H9 (cell line): ENCODE measurements around the gene CELSR2. TPM values are rescaled to one million over a fixed set of nuclear protein-coding genes. Genes with fewer than 3 reads are reported as not detected.

ENCODE experiments used
- DNase-seq: peaks from one replicate; pipeline ENCODE4 v3.0.0-alpha.2; 2017
- H2AFZ ChIP-seq: one replicate; pipeline ENCODE4 v1.6.1; 2013; ENCODE audit warnings: mild to moderate bottlenecking, low read length, control low read depth, moderate library complexity
- H2AK5ac ChIP-seq: 2 replicates; pipeline ENCODE4 v1.6.1; 2013; ENCODE audit warnings: low read length, control low read depth, mixed read lengths; ENCODE audit not compliant: insufficient read length
- H2BK120ac ChIP-seq: one replicate; pipeline ENCODE4 v1.6.1; 2013; ENCODE audit warnings: low read depth, mild to moderate bottlenecking, low read length, control low read depth, inconsistent platforms; ENCODE audit not compliant: poor library complexity, severe bottlenecking
- H2BK12ac ChIP-seq: 2 replicates; pipeline ENCODE4 v1.6.1; 2013; ENCODE audit warnings: low read length, control low read depth, mixed read lengths, low read depth; ENCODE audit not compliant: insufficient read length
- H2BK15ac ChIP-seq: 2 replicates; pipeline ENCODE4 v1.6.1; 2013; ENCODE audit warnings: low read depth, low read length, control low read depth
- H2BK20ac ChIP-seq: one replicate; pipeline ENCODE4 v1.6.1; 2013; ENCODE audit warnings: low read depth, mild to moderate bottlenecking, low read length, control low read depth, inconsistent platforms; ENCODE audit not compliant: poor library complexity, severe bottlenecking
- H2BK5ac ChIP-seq: 2 replicates; pipeline ENCODE4 v1.6.1; 2013; ENCODE audit warnings: low read length, control low read depth, mixed read lengths; ENCODE audit not compliant: insufficient read length
- H3K14ac ChIP-seq: 2 replicates; pipeline ENCODE4 v1.6.1; 2013; ENCODE audit warnings: low read length, control low read depth; ENCODE audit not compliant: insufficient read depth
- H3K18ac ChIP-seq: 2 replicates; pipeline ENCODE4 v1.6.1; 2013; ENCODE audit warnings: low read depth, mild to moderate bottlenecking, mixed read lengths, low read length, control low read depth; ENCODE audit not compliant: insufficient read length
- H3K23ac ChIP-seq: 2 replicates; pipeline ENCODE4 v1.6.1; 2013; ENCODE audit warnings: low read length, control low read depth, mixed read lengths, low read depth; ENCODE audit not compliant: insufficient read length
- H3K23me2 ChIP-seq: 2 replicates; pipeline ENCODE4 v1.6.1; 2013; ENCODE audit warnings: low read depth, mild to moderate bottlenecking, mixed read lengths, low read length, control low read depth; ENCODE audit not compliant: insufficient read length, poor library complexity, severe bottlenecking
- H3K27ac ChIP-seq: 2 replicates; pipeline ENCODE4 v1.5.1; 2013; ENCODE audit warnings: low read length, control low read depth, mixed read lengths, low read depth; ENCODE audit not compliant: insufficient read length
- H3K27me3 ChIP-seq: 2 replicates; pipeline ENCODE4 v1.6.1; 2013; ENCODE audit warnings: low read length, control low read depth, inconsistent platforms; ENCODE audit not compliant: insufficient read depth
- H3K4ac ChIP-seq: 2 replicates; pipeline ENCODE4 v1.6.1; 2013; ENCODE audit warnings: low read depth, mild to moderate bottlenecking, control low read depth, inconsistent platforms, low read length, moderate library complexity
- H3K4me1 ChIP-seq: 2 replicates; pipeline ENCODE4 v1.6.1; 2013; ENCODE audit warnings: low read length, control low read depth, inconsistent platforms; ENCODE audit not compliant: insufficient read depth
- H3K4me2 ChIP-seq: 2 replicates; pipeline ENCODE4 v1.6.1; 2013; ENCODE audit warnings: low read length, control low read depth, mixed read lengths; ENCODE audit not compliant: insufficient read length, insufficient read depth
- H3K56ac ChIP-seq: 2 replicates; pipeline ENCODE4 v1.6.1; 2013; ENCODE audit warnings: low read depth, mild to moderate bottlenecking, mixed read lengths, low read length, control low read depth; ENCODE audit not compliant: insufficient read length
- H3K79me1 ChIP-seq: 2 replicates; pipeline ENCODE4 v1.6.1; 2013; ENCODE audit warnings: low read depth, mild to moderate bottlenecking, moderate library complexity, low read length, control low read depth, inconsistent platforms; ENCODE audit not compliant: insufficient read depth, poor library complexity, severe bottlenecking
- H3K79me2 ChIP-seq: 2 replicates; pipeline ENCODE4 v1.6.1; 2013; ENCODE audit warnings: low read length, control low read depth, inconsistent platforms; ENCODE audit not compliant: insufficient read depth
- H3K9ac ChIP-seq: 2 replicates; pipeline ENCODE4 v1.6.1; 2013; ENCODE audit warnings: low read length, control low read depth, mixed read lengths; ENCODE audit not compliant: insufficient read length; ENCODE audit errors: extremely low read depth
- H3K9me3 ChIP-seq: one replicate; pipeline ENCODE4 v1.6.1; 2013; ENCODE audit warnings: low read depth, low read length, inconsistent platforms; ENCODE audit not compliant: control insufficient read depth
- H3T11ph ChIP-seq: one replicate; pipeline ENCODE4 v1.6.1; 2013; ENCODE audit warnings: mild to moderate bottlenecking, low read length, control low read depth, inconsistent platforms
- H4K20me1 ChIP-seq: one replicate; pipeline ENCODE4 v1.6.1; 2013; ENCODE audit not compliant: control insufficient read depth, insufficient read length, insufficient read depth
- H4K5ac ChIP-seq: 2 replicates; pipeline ENCODE4 v1.6.1; 2013; ENCODE audit warnings: low read depth, mild to moderate bottlenecking, mixed read lengths, low read length, control low read depth; ENCODE audit not compliant: insufficient read length
- H4K8ac ChIP-seq: replicated peaks from 2 replicates; pipeline ENCODE4 v1.6.1; 2013; ENCODE audit warnings: low read length, control low read depth, mixed read lengths, low read depth; ENCODE audit not compliant: insufficient read length
- H4K91ac ChIP-seq: 2 replicates; pipeline ENCODE4 v1.6.1; 2013; ENCODE audit warnings: low read depth, mild to moderate bottlenecking, moderate library complexity, mixed read lengths, low read length, control low read depth; ENCODE audit not compliant: insufficient read length
- H3K27ac Mint-ChIP-seq, 3 experiments: 2 replicates in 2 of 3; 3 replicates in 1 of 3; pipeline ENCODE4 v1.8.0; 2020 to 2021; ENCODE audit warnings: mixed read lengths in 3 of 3, mild to moderate bottlenecking in 1 of 3, moderate library complexity in 1 of 3
- H3K27me3 Mint-ChIP-seq: 2 replicates; pipeline ENCODE4 v1.8.0; 2021; ENCODE audit warnings: low read depth, mild to moderate bottlenecking, moderate library complexity, mixed read lengths
- H3K36me3 Mint-ChIP-seq, 3 experiments: 2 replicates in 2 of 3; 3 replicates in 1 of 3; pipeline ENCODE4 v1.8.0; 2020 to 2021; ENCODE audit warnings: low read depth in 3 of 3, mixed read lengths in 3 of 3; ENCODE audit not compliant: insufficient read depth in 1 of 3
- H3K4me1 Mint-ChIP-seq, 2 experiments: 2 replicates each; pipeline ENCODE4 v1.8.0; 2020; ENCODE audit warnings: mixed read lengths in 2 of 2
- H3K4me3 Mint-ChIP-seq, 2 experiments: 2 replicates in 1 of 2; 3 replicates in 1 of 2; pipeline ENCODE4 v1.8.0; 2020 to 2021; ENCODE audit warnings: mild to moderate bottlenecking in 2 of 2, mixed read lengths in 2 of 2, moderate library complexity in 1 of 2
- H3K9me3 Mint-ChIP-seq, 2 experiments: 2 replicates in 1 of 2; 3 replicates in 1 of 2; pipeline ENCODE4 v1.8.0; 2020; ENCODE audit warnings: mild to moderate bottlenecking in 2 of 2, mixed read lengths in 2 of 2, moderate library complexity in 1 of 2
- WGBS: extraction: QIAGEN DNeasy Blood & Tissue Kit; methylation state at CpG from one replicate; pipeline ENCODE4 v1.1.7; 2013; ENCODE audit warnings: missing lambda C conversion rate, low lambda C conversion rate, mixed read lengths; ENCODE audit not compliant: insufficient read length; ENCODE audit errors: extremely low coverage; 5-methylcytosine and 5-hydroxymethylcytosine counted together
- total RNA-seq: library from RNA; stranded (reverse); gene quantifications from 2 replicates; pipeline ENCODE4 v1.2.1, GENCODE V29; 2021
- TF ChIP-seq, protein P1 (sequence below): fragments of 200-600 bp; sonication (generic); conservative IDR thresholded peaks from 3 replicates; pipeline ENCODE4 v1.8.0; 2021; ENCODE audit warnings: antibody characterized with exemption, mild to moderate bottlenecking

The CELSR2 gene
- total RNA-seq, 1 experiment from 2014 or later: 29.2 TPM

DNA sequence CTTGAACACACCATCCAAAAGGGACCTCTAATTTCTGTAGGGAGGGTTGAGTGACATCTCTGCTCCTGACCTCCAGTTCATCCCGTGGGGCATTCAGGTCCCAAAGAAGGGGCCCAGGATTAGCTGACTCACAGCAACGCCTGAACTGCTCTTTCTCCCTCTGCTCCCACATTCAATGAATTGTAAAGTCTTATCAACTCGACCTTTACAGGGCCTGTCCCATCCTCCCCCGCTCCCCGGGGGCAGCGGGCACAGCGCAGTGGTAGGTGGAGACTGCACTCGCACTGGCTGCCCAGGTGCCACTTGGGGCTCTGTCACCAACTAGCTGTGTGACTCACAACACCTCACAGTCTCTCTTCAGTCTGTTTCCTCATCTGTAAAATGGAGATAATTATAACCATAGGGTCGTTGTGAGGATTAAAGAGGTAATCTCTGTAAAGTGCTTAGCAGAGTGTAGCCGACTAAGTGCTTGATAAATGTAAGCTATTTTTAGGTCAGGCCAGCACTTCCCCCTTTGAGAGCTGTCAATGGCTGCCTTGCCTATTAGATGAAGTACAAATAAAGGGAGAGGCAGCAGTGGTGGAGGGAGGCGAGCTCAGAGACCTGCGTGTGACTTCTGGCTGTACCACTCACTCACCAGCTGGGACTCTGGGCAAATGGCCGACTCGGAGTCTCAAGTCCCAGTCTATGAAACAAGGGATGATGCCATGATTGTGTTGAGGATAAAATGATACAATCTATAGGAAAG lies 58.1 kb downstream of the CELSR2 start:
- Histone ChIP-seq H2BK15ac (no peak overlapping the region), H3K23me2 (no peaks in the 10 kb centered on the region), H3K79me2 (no peaks in the 10 kb centered on the region), H4K8ac (no peak overlapping the region), H3K23ac (no peak overlapping the region), H3K27me3 (no peaks in the 10 kb centered on the region), H3K4me2 (no peak overlapping the region), H3K4ac (no peak overlapping the region), H3K56ac (no peak overlapping the region), H2BK12ac (no peak overlapping the region), H3K9me3 (no peaks in the 10 kb centered on the region), H2AK5ac (no peak overlapping the region), H3K18ac (no peak overlapping the region), H4K91ac (no peak overlapping the region), H2BK20ac (no peak overlapping the region), H3K79me1 (no peaks in the 10 kb centered on the region), H2AFZ (no peak overlapping the region), H3K4me1 (no peaks in the 10 kb centered on the region; the same call in 1 of the 2 replicates), H3K9ac (no peak overlapping the region), H3T11ph (no peak overlapping the region), H2BK120ac (no peak overlapping the region), H3K27ac (no peak overlapping the region), H3K14ac (no peak overlapping the region), H4K20me1 (no peaks in the 10 kb centered on the region), H2BK5ac (no peak overlapping the region), H4K5ac (no peak overlapping the region)
- H3K27me3 Mint-ChIP-seq: no peaks in the 10 kb centered on the region
- no peak overlapping the region for H3K4me3 Mint-ChIP-seq
- H3K9me3 Mint-ChIP-seq: no peaks in the 10 kb centered on the region
- no CpG with 5 or more reads among the region's 14 CpGs for WGBS
- peaks cover 0 to 3% (median 0%) of the 10 kb centered on the region in 3 experiments; a peak in 1 of 7 replicates for H3K36me3 Mint-ChIP-seq
- TF ChIP-seq, protein P1, sequence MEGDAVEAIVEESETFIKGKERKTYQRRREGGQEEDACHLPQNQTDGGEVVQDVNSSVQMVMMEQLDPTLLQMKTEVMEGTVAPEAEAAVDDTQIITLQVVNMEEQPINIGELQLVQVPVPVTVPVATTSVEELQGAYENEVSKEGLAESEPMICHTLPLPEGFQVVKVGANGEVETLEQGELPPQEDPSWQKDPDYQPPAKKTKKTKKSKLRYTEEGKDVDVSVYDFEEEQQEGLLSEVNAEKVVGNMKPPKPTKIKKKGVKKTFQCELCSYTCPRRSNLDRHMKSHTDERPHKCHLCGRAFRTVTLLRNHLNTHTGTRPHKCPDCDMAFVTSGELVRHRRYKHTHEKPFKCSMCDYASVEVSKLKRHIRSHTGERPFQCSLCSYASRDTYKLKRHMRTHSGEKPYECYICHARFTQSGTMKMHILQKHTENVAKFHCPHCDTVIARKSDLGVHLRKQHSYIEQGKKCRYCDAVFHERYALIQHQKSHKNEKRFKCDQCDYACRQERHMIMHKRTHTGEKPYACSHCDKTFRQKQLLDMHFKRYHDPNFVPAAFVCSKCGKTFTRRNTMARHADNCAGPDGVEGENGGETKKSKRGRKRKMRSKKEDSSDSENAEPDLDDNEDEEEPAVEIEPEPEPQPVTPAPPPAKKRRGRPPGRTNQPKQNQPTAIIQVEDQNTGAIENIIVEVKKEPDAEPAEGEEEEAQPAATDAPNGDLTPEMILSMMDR: no peak
- no peak for DNase-seq
- peaks cover 20% of the 10 kb centered on the region in 2 experiments for H3K4me1 Mint-ChIP-seq
- H3K27ac Mint-ChIP-seq: peak overlapping the region in 1 of 3 experiments; percentile 83; a peak in 2 of 7 replicates
